ENCODE results near the gene KIAA0753.
"Not testable (repeated sequence)": the region's sequence is repeated elsewhere in the genome, so short reads cannot be mapped to it uniquely, and the experiment has no call there.

Gene KIAA0753

GRCh38 chr17:6596511-6596910 lies 44.0 kb downstream of the KIAA0753 start:
- TF ChIP-seq SPI1 (IDR thresholded peaks at IDR 0.05; ENCODE audit: borderline replicate concordance, low read depth) (no peak), REST (IDR thresholded peaks at IDR 0.05; ENCODE audit: insufficient replicate concordance, low read depth) (no peak), GABPA (IDR thresholded peaks at IDR 0.05; ENCODE audit: low read depth) (no peak), POLR2AphosphoS5 (IDR thresholded peaks at IDR 0.05; ENCODE audit: low read depth) (no peak), CTCF (IDR thresholded peaks at IDR 0.05; ENCODE audit: insufficient read depth, low read length) (no peak)
- DNase-seq (ENCODE audit: low read depth in 1 of 2, low spot score in 1 of 2), result no peak
- H3K4me3 ChIP-seq (replicated peaks; ENCODE audit: insufficient read depth, low read length), result no peak overlapping the region

GRCh38 chr17:6596081-6596480 lies 44.4 kb downstream of the KIAA0753 start:
- H3K4me3 ChIP-seq (replicated peaks; ENCODE audit: insufficient read depth, low read length), result no peak overlapping the region
- DNase-seq (ENCODE audit: low read depth in 1 of 2, low spot score in 1 of 2), result no peak
- H3K27ac ChIP-seq (replicated peaks), result no peak overlapping the region
- H3K27me3 ChIP-seq (ENCODE audit: insufficient read depth, poor library complexity, severe bottlenecking), result no peaks in the 10 kb centered on the region
- TF ChIP-seq CTCF (IDR thresholded peaks at IDR 0.05; ENCODE audit: insufficient read depth, low read length), result no peak
- TF ChIP-seq POLR2AphosphoS5 (IDR thresholded peaks at IDR 0.05; ENCODE audit: low read depth), result no peak
- TF ChIP-seq REST (IDR thresholded peaks at IDR 0.05; ENCODE audit: insufficient replicate concordance, low read depth), result no peak

More at GRCh38 chr17:6596511-6596910, 44.0 kb downstream of the KIAA0753 start:
- H3K27ac ChIP-seq (replicated peaks), result no peak overlapping the region
- H3K27me3 ChIP-seq (ENCODE audit: insufficient read depth, poor library complexity, severe bottlenecking), result no peaks in the 10 kb centered on the region

- H3K27ac ChIP-seq (replicated peaks); H3K4me3 ChIP-seq (replicated peaks; ENCODE audit: insufficient read depth, low read length); H3K27me3 ChIP-seq (ENCODE audit: insufficient read depth, poor library complexity, severe bottlenecking); DNase-seq (ENCODE audit: low read depth in 1 of 2, low spot score in 1 of 2): not testable (repeated sequence)
Measured at GRCh38 chr17:6593371-6593770, 47.1 kb downstream of the KIAA0753 start.

GRCh38 chr17:6592173-6592572 lies 48.3 kb downstream of the KIAA0753 start:
- DNase-seq (ENCODE audit: low read depth in 1 of 2, low spot score in 1 of 2), result no peak
- no peak overlapping the region for H3K4me3 ChIP-seq (replicated peaks; ENCODE audit: insufficient read depth, low read length)
- no peak for TF ChIP-seq SPI1 (IDR thresholded peaks at IDR 0.05; ENCODE audit: borderline replicate concordance, low read depth)
- TF ChIP-seq GABPA (IDR thresholded peaks at IDR 0.05; ENCODE audit: low read depth), result no peak
- TF ChIP-seq CTCF (IDR thresholded peaks at IDR 0.05; ENCODE audit: insufficient read depth, low read length), result no peak
- TF ChIP-seq POLR2AphosphoS5 (IDR thresholded peaks at IDR 0.05; ENCODE audit: low read depth), result no peak
- TF ChIP-seq REST (IDR thresholded peaks at IDR 0.05; ENCODE audit: insufficient replicate concordance, low read depth), result no peak
- no peak overlapping the region for H3K27ac ChIP-seq (replicated peaks)
- no peaks in the 10 kb centered on the region for H3K27me3 ChIP-seq (ENCODE audit: insufficient read depth, poor library complexity, severe bottlenecking)

Data from HL-60 (cell line).